GM23338 (cell line): ENCODE results near the gene VEZT.

Experiments
- CREB1 ChIP-seq: fragments of 250-450 bp; sonication (Bioruptor Pico); IDR thresholded peaks from 2 replicates; pipeline ENCODE4 v1.5.0; 2020; ENCODE audit warnings: low read depth, mild to moderate bottlenecking, moderate library complexity
- ETS1 ChIP-seq: IDR thresholded peaks from 2 replicates; pipeline ENCODE4 v1.6.1; 2016; ENCODE audit warnings: antibody characterized with exemption
- EZH2 ChIP-seq: fragments of 200-600 bp; sonication (generic); IDR thresholded peaks from one replicate; pipeline ENCODE4 v1.8.0; 2017; ENCODE audit warnings: antibody characterized with exemption, mild to moderate bottlenecking, low read depth; ENCODE audit not compliant: unreplicated experiment
- EZH2phosphoT487 ChIP-seq: fragments of 200-600 bp; sonication (generic); IDR thresholded peaks from one replicate; pipeline ENCODE4 v1.8.1; 2018; ENCODE audit warnings: antibody characterized with exemption; ENCODE audit not compliant: unreplicated experiment
- JUNB ChIP-seq: IDR thresholded peaks from one replicate; pipeline ENCODE4 v1.6.1; 2016; ENCODE audit warnings: antibody characterized with exemption; ENCODE audit not compliant: unreplicated experiment
- POLR2AphosphoS5 ChIP-seq: IDR thresholded peaks from 2 replicates; pipeline ENCODE4 v1.6.1; 2016; ENCODE audit warnings: antibody characterized with exemption, low read depth
- REST ChIP-seq: IDR thresholded peaks from one replicate; pipeline ENCODE4 v1.6.1; 2018; ENCODE audit warnings: antibody characterized with exemption; ENCODE audit not compliant: unreplicated experiment
- STAT1 ChIP-seq: IDR thresholded peaks from one replicate; pipeline ENCODE4 v1.6.1; 2016; ENCODE audit warnings: antibody characterized with exemption; ENCODE audit not compliant: unreplicated experiment
- ZNF331 ChIP-seq: fragments of 250-450 bp; sonication (Bioruptor Pico); IDR thresholded peaks from 2 replicates; pipeline ENCODE4 v1.5.0; 2020; ENCODE audit warnings: low read depth, mild to moderate bottlenecking, moderate library complexity
- TF ChIP-seq, protein P1 (sequence below), 2 experiments: fragments of 200-600 bp in 1 of 2; sonication (generic) in 1 of 2; conservative IDR thresholded peaks; 2 replicates each; pipeline versions ENCODE4 v1.5.1 to v1.6.1; 2016 to 2017; ENCODE audit warnings: antibody characterized with exemption in 2 of 2, low read depth in 2 of 2, mild to moderate bottlenecking in 2 of 2, moderate library complexity in 1 of 2

DNA sequence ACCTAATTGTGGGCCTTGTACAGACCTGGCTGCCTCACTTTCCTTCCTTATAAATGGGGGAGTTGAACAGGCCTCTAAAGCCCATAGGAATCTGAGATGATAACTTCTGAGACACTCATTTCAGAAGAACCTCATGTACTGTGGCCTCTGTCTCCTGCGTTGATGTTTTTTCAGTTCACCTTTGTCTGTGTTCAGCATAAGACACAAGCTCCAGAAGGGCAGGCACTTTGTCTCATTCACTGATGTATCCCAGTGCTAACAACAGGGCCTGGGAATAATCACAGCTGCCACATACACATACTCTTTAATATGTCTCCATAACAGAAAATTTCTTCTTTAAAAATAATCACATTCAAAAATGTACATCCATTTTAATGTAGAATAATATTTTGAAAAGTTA is 3.7 kb upstream of the VEZT start:
- TF ChIP-seq, protein P1, sequence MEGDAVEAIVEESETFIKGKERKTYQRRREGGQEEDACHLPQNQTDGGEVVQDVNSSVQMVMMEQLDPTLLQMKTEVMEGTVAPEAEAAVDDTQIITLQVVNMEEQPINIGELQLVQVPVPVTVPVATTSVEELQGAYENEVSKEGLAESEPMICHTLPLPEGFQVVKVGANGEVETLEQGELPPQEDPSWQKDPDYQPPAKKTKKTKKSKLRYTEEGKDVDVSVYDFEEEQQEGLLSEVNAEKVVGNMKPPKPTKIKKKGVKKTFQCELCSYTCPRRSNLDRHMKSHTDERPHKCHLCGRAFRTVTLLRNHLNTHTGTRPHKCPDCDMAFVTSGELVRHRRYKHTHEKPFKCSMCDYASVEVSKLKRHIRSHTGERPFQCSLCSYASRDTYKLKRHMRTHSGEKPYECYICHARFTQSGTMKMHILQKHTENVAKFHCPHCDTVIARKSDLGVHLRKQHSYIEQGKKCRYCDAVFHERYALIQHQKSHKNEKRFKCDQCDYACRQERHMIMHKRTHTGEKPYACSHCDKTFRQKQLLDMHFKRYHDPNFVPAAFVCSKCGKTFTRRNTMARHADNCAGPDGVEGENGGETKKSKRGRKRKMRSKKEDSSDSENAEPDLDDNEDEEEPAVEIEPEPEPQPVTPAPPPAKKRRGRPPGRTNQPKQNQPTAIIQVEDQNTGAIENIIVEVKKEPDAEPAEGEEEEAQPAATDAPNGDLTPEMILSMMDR (conservative IDR thresholded peaks at IDR 0.05; ENCODE audit: low read depth in 2 of 2) = no peak
- no peak for TF ChIP-seq EZH2
- no peak for TF ChIP-seq EZH2phosphoT487
- no peak for TF ChIP-seq ZNF331 (CRISPR knock-in tag)
- no peak for TF ChIP-seq REST
- TF ChIP-seq JUNB = no peak
- no peak for TF ChIP-seq POLR2AphosphoS5
- no peak for TF ChIP-seq STAT1
- TF ChIP-seq ETS1 = no peak
- TF ChIP-seq CREB1 = no peak
